Measurements from ENCODE around the gene AKIRIN2.

Gene AKIRIN2

GRCh38 chr6:87728706-87729105 lies 26.7 kb upstream of the AKIRIN2 start:
- H3K4me3 ChIP-seq (ENCODE audit: control insufficient read depth, low read depth, low read length): no peak overlapping the region
- no peak for TF ChIP-seq CTCF (conservative IDR thresholded peaks at IDR 0.05; ENCODE audit: control insufficient read depth, insufficient read depth, low read depth, low read length)
- no peak for DNase-seq (ENCODE audit: low read depth)

- no peak for DNase-seq (ENCODE audit: low read depth)
- no peak for TF ChIP-seq CTCF (conservative IDR thresholded peaks at IDR 0.05; ENCODE audit: control insufficient read depth, insufficient read depth, low read depth, low read length)
- H3K4me3 ChIP-seq (ENCODE audit: control insufficient read depth, low read depth, low read length): no peak overlapping the region
These were observed 23.2 kb upstream of the AKIRIN2 start for GRCh38 chr6:87724983-87725811.

- DNase-seq (ENCODE audit: low read depth): peak; percentile 98
- TF ChIP-seq CTCF (conservative IDR thresholded peaks at IDR 0.05; ENCODE audit: control insufficient read depth, insufficient read depth, low read depth, low read length): no peak
- no peak overlapping the region for H3K4me3 ChIP-seq (ENCODE audit: control insufficient read depth, low read depth, low read length)
These were observed 21.4 kb upstream of the AKIRIN2 start for GRCh38 chr6:87723170-87724078.

GRCh38 chr6:87722540-87723169 lies 20.6 kb upstream of the AKIRIN2 start:
- DNase-seq (ENCODE audit: low read depth): peak; percentile 37
- no peak for TF ChIP-seq CTCF (conservative IDR thresholded peaks at IDR 0.05; ENCODE audit: control insufficient read depth, insufficient read depth, low read depth, low read length)
- no peak overlapping the region for H3K4me3 ChIP-seq (ENCODE audit: control insufficient read depth, low read depth, low read length)

- no peak for TF ChIP-seq CTCF (conservative IDR thresholded peaks at IDR 0.05; ENCODE audit: control insufficient read depth, insufficient read depth, low read depth, low read length)
- H3K4me3 ChIP-seq (ENCODE audit: control insufficient read depth, low read depth, low read length): no peak overlapping the region
- no peak for DNase-seq (ENCODE audit: low read depth)
These were observed 19.3 kb upstream of the AKIRIN2 start for GRCh38 chr6:87721311-87721710.

GRCh38 chr6:87718662-87719433 lies 16.8 kb upstream of the AKIRIN2 start:
- DNase-seq (ENCODE audit: low read depth): peak; percentile 60
- H3K4me3 ChIP-seq (ENCODE audit: control insufficient read depth, low read depth, low read length): no peak overlapping the region
- TF ChIP-seq CTCF (conservative IDR thresholded peaks at IDR 0.05; ENCODE audit: control insufficient read depth, insufficient read depth, low read depth, low read length): no peak
